NCI-H146 treated with DMSO at 0.1 percent for 48 hours (cell line): ENCODE measurements around the gene ARPP21.

Experiments
- DNase-seq: peaks from one replicate; lab custom pipeline; 2025; ENCODE audit not compliant: unreplicated experiment; lab: John Stamatoyannopoulos, UW

ARPP21 gene

DNA sequence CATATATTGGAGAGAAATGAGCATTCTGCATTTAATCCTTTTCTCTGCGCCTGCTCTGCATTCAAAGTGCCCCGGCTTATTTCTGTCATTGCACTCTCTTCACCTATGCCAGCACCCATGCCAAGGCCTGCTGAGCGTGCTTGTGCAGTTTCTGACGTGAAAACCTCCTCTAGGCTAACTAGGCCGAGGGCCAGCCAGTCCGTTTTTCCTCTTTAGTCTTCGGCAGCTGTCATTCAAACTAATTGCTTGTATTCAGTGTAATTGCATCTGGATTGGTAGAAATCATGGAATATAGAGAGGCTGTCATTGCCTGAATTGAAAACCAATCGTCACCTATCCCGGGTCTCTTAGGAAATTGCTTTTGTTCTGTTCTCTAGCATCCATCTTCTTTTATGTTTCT, 94.0 kb downstream of the ARPP21 start:
- no peak for DNase-seq

DNA sequence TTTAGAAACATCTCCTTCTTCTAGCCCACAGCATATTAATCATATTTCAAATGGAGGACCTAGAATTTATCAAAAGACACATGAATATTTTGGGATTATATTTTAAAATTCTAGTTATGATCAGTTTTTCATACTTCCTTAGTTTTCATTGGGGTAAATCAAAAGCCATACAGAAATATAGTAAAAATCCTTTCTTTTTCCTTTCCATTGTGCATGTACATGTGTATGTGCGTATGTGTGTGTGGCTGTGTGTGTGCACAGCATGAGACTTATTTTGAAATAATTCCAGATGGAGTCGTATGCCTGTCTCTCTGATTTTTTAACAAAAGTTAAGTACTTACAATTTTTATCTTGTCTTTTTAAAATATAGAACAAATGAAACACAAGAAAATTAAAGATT, 94.5 kb downstream of the ARPP21 start:
- no peak for DNase-seq

DNA sequence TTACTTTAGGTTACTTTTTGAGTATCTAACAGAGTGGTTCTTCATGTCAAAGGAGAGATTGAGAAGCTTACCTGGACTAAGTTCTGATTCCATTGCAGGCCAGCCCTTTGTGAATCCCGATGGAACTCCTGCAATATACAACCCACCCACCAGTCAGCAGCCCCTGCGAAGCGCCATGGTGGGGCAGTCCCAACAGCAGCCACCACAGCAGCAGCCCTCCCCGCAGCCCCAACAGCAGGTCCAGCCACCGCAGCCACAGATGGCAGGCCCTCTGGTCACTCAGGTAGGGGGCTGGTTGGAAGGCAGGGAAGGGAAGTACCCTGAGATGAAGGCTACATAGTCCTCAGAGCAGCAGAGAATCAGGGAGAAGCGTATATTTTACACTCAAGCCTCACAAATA, 97.8 kb downstream of the ARPP21 start:
- no peak for DNase-seq

DNA sequence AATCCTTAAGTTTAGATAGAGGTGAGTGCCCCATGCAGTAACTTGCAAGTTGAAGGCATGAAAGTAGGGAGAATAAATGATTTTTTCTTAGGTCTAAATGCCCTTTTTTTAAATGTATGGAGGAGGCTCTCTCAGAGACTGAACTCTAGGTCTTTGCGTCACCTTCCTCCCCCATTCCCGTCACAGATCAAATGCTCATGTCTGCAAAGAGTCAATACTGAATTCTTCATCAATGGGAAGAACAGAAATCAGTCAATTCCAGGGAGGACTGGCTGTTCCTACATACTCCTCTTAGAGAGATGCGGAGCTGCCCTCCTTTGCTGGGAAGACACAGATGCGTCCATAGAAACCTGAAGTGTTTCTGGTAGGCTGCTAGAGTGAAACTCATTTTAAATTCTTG, 98.2 kb downstream of the ARPP21 start:
- no peak for DNase-seq

DNA sequence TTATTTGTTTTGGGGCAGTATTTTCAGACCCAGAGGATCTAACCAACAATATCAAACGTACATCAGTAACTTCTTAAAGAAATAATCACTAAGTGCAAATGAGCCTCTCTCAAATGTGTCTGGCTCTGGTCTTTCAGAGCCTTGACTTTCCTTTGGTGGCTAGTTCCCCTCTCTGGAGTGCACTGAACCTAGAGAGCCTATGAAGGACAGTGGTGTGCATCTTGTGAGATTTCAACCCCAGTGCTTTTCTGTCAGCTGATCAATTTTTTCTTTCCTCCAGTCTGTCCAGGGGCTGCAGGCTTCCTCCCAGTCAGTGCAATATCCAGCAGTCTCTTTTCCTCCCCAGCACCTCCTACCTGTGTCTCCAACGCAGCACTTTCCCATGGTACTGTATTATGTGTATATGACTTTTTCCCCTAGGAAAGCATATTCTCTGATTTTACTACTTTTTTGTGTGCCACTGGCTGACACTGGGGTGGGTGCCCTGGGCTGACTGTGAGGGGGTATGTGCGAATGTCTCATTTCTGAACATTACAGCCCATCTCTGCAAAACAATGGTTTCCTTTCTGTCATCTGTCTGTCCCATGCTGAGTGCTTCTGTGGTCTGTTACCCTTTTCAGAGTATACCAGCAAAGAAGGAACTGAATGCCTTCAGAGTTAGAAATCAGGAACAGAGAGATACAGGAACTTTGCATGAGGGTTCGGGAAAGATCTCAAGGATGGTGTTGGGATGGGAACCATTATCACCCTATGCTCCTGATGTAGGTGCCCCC, 98.8 kb downstream of the ARPP21 start:
- no peak for DNase-seq

DNA sequence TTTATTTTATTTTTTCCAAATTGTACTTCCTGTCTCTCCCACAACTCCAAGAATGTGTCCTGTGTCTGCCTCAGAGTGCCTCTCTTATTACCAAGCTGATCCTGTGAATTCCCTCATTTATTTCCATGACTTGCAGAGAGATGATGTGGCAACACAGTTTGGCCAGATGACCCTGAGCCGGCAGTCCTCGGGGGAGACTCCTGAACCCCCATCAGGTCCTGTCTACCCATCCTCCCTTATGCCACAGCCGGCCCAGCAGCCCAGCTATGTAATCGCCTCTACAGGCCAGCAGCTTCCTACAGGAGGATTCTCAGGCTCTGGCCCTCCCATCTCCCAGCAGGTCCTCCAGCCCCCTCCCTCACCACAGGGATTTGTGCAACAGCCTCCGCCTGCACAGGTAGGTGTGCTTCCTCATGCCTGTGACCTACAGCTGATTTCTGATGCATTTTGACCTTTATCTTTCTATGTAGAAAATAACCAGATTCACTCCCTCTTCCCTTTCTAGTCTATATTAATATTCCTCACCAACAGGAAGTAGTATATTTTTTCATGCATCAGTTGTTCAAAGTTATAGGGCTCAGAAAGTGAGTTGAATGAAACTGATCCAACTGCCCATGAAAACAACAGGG, 100.0 kb downstream of the ARPP21 start:
- DNase-seq, result no peak

DNA sequence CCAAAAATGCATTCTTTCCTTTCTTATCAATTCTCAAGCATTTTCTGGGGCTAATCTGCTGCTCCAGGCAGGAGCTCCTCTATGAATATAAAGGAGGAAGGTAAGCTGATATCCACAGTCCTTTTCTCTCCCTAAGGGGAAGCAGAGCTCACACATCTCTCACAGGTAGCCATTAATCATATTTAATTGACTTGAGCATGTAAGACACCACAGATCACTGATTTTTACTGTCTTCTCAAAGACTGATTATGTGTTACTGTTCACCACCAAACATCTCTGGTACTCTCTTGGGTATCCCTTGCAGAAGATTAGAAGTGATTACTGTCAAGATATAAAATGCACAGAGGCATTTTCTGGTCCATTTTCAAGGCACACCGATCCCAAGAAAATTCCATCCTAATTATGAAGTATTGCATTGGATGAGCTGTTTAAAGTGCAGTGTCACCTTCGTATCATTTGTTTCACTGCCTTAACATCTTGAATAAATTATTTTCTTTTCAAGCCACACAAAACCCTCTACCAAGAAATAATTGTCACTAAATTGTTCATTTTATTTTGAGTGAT, 100.7 kb downstream of the ARPP21 start:
- DNase-seq, result no peak

DNA sequence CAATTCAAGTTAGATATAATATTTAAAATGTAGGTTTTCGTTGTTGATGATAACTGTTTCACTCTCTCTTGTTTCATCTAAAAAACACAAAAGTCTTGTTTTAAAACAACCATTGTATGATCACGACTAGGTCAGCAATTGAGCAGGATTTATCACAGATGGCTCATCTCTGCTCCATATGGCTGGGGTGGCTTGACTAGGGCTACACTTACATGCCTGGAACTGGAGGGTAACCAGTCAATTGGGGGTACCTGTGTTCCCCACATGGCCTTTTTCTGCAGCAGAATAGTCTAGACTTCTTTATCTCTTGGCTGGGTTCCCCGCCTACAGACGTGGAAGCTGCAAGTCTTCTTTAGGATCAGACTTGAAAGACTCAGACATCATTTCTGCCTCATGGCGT, 103.9 kb downstream of the ARPP21 start:
- no peak for DNase-seq

DNA sequence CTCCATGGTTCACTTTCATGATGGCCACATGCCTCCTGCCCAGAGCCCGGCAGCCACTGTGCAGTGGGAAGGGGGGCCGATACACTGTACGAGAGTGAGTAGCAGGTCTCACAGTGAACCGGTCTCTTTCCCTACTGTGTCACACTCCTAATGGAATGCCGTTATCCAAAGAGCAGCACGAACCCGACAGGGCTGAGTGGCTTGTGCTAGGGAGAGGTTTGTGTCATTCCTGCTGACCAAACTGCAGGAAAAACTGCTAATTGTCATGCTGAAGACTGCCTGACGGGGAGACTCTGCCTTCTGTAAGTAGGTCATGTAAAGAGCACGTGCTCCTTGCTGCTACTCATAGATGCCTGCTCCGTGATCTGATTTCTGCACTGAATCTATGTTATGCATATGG, 105.1 kb downstream of the ARPP21 start:
- no peak for DNase-seq

DNA sequence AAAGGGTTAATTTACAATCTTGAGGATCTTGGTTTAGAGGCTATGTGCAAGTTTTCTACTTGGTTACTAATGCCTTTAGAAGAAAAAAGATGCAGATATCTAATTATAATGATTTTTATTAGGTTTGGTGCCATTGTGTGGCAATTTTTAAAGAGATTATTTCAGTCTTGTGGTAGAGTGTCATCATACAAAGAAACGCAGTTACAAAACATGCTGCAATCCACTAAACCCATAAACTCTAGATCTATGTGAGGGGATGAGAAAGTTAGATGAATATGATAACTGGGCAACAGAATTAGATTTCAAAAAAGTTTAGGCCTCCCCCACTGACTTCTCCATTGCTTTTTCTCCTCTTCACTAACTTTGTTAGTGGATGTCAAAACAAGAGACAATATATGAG, 106.0 kb downstream of the ARPP21 start:
- no peak for DNase-seq

DNA sequence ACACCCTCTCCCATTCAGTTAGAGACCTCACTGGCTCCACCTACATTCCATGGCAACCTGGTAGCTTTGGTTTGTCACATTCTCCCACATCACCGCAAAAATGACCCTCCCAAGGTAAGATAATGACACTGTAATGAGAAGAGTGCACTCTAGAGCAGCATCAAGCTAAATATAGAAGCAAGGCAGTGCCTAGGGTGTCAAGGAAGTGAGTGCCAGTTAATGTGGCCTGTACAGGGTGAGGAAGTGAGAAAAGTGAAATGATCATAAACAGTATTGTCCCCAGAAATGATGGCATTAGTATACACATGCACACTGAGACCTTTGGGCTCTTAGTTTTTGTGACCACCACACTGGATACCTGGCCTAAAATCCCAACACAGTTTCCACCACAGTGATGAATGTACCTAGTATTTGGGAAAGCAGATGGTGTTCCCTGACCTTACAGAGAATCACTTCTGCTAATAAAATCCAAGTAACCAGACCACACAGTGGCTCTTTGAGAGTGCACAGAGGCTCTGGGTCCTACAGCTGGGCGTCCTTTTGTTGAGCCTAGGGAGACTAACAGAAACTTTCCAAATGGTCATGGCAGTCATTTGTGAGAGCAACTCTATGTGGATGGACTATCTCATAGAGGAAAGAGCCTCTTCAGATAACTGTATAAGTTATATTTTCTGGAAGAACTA, 106.6 kb downstream of the ARPP21 start:
- no peak for DNase-seq

DNA sequence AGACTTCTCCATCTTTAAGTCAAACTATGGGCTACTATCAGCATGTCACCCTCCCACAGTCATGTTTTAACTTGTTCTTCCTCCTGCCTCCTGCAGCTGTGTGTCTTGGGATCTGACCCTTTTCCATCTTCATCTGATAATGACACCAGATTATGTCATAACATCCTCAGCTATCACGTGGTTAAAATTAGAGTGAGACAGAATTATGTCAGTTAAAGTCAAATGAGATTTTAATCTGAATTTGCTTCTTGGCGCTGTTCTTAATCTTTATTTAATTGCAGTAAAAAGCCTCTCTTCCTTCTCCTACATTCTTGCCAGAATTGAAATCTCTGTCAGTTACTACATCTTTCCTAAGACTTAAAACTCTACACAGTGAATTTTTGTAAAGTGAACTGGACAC, 107.2 kb downstream of the ARPP21 start:
- no peak for DNase-seq

DNA sequence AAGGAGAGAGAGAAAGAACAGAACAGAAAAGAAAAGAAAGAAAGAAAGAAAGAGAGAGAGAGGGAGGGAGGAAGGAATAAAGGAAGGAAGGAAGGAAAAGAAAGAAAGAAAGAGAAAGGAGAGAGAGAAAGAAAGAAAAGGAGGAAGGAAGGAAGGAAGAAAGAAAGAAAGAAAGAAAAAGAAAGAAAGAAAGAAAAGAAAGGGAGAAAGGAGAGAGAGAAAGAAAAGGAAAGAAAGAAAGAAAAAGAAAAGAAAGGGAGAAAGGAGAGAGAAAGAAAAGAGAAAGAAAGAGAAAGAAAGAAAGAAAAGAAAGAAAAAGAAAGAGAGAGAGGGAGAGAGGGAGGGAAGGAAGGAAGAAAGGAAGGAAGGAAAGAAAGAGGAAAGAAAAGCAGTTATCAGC, 108.8 kb downstream of the ARPP21 start:
- DNase-seq, result no peak

DNA sequence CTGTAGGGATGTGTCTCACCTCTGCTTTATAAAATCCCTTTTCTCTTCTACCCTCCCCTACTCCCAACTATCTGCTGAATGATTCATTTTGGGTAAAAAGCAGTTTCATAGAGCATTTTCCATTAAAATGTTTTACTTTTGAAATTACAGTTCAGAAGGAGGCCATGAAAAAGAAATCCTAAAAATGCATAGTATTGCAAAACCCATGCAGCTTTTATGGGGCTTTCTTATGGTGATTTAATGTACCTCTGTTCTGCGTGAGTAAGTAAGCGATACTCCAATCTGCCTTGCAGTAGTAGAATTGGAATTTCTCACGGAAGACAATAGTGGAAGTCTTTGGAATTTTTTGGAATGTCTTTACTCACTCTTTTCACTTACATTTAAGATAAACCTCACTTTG, 111.9 kb downstream of the ARPP21 start:
- no peak for DNase-seq

DNA sequence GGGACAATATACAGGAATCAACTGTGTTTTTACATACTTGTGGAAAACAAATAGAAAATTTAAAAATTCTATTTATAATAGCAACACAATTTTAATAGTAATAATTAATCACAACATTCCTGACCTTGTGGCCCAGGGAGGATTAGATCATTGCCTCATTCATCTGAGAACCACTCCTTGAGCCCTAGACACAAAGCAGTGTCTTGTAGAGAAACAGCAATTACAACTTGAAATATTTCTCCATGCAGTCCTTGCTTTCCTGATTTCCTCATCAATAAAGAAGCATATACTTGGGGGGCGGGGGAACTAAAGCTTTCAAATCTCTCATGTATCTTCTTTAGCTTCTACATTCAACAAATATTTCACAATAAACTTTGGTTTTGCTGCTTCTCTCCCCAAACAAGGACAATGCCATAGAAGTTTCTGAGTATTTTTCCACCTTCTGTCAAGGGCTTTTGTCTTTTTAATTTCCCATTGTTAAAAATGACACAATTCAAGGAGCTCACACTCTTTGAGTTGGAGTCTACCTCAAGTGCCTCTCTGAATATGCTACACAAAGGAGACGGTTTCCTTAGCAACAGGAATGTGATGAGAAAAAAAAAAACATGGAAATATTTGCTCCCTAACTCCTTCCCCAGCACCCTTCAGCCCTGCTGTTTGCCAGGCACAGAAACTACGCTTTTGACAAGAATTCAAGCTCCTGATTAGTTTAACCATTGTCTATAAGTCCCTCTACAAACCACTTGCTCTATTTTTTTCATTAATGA, 118.8 kb downstream of the ARPP21 start:
- DNase-seq, result no peak

DNA sequence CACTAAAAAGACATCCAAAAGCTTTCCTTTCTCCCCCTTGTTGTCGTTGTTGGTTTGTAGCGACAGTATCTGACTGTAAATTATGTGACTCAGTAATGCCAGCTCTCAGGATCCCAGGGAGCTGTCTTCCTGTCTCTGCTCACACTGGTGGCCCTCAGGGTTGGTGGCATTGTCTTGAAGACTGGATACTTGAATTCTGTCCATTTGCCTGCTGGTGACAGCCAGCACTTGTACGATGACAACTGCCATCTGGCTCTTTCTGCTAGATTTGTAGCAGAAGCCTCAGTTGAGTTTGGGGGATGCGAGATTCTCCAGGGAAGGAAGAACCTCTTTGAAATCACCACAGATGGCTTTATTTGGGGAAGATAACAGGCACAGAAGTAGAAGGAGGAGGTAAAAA, 120.8 kb downstream of the ARPP21 start:
- no peak for DNase-seq

DNA sequence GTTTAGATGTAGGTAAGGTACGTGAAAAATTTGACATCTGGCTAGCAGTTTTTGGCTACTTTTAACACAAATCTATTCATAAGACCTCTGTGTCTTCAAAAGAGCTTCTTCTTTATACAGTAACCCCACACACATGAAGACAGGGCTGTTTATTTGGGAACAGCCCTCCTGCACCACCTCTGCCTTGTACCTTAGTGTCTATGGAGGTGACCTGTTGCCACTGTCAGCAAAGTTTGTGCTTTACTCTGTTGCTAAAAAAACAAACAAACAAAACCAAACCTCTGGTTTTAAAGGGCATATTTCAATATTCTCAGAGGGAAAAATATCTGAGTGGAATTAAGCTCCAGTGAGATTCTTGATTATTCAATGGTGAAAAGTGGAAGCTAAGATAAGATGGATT, 122.0 kb downstream of the ARPP21 start:
- DNase-seq, result no peak

DNA sequence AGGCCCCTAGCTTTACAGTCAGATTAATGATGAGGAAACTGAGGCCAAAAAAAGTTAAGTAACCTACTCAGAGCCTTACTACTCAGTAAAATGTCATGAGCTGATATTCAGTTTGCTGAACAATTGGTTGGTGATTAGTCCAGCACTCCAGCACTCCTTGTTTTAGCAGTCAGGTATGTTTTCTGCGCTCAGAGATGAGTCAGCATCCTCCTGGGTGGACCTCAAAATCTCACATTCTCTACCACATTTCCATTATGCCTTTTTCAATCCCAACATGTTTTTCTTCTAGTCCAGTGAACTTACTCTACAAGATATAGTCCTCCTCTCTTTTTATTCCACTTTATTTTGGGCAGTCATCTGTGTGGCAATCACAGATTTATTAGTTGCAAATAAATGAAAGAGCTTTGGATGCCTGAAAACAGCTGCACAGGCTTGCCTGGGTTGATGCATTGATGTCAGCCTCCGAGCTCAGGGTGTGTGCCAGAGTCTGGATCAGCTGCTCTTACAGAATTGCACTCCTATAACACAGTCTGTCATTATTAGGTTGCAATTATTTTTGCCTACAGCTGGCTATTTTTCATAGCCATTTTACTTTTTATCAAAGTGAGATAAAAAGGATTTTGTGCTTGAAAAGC, 133.2 kb downstream of the ARPP21 start:
- DNase-seq, result no peak

DNA sequence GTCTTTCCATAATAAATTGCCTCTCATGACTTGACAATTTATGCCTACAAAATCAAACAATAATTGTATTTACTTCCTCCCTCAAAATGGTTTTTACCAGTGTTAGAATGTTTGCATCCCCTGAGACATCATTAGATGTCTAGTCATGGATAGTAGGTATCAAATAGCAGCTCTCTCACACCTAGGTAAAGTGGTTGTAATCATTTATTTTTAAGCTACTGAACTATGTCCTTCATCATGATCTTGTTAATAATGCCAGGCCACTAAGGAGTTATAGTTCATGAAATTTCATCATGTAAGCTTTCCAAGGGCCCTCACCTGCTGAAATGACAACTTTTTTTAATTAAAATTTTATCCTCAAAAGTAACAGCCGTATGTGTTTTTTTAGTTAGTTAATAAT, 134.1 kb downstream of the ARPP21 start:
- DNase-seq, result no peak

DNA sequence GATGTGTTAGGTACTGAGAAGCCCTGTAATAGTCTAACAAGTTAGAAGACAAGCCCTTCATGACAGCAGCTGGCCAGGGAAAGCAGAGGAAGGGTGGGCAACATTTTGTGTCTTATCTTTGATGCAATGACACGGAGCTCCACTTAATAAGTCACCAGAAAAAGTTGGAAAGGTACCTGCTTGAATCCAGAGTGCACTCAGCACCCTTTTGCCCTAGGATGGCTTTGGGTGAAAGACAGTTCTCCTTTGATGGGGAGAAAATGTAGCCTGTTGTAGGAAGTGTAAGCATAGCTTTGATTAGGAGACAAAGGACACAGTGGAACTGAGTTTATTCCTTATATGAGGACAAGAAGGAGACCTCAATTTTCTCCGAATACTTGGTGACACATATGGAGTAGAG, 137.0 kb downstream of the ARPP21 start:
- no peak for DNase-seq

DNA sequence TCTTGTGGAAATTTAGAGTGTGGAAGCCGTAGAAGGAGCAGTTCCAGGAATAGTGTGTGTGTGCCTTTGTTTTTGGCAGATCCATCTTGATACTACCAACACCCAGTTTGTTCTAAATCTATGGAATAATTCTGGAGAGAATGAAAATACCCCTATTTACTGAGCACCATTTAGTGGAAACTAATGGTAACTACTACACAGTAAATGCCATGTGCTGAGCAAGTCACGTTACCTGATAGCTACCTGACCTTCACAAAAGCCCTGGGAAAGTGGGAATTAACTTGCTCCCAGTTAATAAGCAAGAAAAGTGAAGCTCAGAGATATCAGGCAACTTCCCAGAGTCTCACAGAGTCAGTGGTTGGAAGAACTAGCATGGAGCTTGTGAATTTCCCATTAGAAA, 137.7 kb downstream of the ARPP21 start:
- no peak for DNase-seq
